GM20431 (cell line): ENCODE measurements around the gene PPP1R14B.

ENCODE experiments used
- in situ Hi-C: fragments of 300-500 bp; cut with MseI, MboI; formaldehyde crosslinking; loops from one replicate; pipeline ENCODE4 v1.15.0; 2020; ENCODE audit warnings: low sequenced_read_pairs; ENCODE audit not compliant: unreplicated experiment

The PPP1R14B gene

DNA sequence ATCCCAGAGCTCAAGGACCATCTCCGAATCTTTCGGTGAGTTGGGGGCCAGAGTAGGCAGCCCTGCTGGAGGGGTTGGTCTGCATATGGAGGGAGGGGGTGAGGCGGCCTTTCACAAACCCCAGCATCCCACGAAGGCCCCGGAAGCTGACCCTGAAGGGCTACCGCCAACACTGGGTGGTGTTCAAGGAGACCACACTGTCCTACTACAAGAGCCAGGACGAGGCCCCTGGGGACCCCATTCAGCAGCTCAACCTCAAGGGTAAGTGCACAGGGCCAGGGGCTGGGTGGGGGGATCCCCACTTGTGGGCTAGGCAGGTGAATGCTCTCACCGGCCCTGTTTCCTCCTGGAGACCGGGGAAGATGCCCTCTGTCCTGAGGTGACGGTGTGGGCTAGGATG is 27.0 kb downstream of the PPP1R14B start:
- in situ Hi-C loops = no loop called here

DNA sequence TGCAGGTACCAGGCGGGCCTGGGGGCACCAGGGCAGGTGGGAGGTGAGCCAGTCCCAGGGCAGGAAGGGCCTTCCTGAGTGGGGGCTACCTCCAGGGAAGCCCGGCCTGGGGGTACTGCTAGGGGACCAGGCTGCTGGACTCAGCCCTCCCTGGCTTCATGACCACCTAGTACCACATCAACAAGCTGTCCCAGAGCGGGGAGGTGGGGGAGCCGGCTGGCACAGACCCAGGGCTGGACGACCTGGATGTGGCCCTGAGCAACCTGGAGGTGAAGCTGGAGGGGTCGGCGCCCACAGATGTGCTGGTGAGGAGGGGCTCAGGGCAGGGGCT is 27.4 kb downstream of the PPP1R14B start:
- in situ Hi-C loops = no loop called here

DNA sequence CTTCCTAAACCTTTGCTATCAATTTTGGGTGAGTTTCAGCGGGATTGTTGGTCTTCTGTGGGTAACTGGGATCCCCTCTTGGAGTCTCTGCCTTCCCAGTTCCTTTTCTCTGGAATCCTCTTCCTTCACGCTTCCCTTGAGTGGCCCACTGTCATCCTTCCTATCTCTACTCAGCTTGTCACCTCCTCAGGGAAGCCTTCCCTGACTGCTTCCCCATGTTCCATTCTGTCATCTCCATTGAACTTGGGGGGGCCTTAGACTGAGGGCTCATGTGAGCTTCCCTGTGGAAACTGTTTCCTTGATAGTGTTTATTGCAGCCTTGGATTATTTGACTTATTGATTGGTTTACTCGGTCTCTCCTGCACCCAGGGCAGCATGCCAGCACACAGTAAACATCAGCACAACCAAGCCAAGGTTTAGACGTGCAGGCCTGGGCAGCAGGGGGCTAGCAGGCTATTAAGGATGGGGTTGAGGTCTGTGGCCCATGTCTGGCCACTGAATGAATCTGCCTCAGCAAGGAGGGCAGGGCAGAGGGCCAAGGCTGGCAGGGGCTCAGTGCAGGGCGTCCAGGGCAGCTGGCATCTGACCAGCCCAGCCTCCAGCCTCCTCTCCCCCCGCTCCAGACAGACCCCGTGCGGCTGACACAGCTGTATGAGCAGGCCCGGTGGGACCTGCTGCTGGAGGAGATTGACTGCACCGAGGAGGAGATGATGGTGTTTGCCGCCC is 28.0 kb downstream of the PPP1R14B start:
- in situ Hi-C loops = no loop called here

DNA sequence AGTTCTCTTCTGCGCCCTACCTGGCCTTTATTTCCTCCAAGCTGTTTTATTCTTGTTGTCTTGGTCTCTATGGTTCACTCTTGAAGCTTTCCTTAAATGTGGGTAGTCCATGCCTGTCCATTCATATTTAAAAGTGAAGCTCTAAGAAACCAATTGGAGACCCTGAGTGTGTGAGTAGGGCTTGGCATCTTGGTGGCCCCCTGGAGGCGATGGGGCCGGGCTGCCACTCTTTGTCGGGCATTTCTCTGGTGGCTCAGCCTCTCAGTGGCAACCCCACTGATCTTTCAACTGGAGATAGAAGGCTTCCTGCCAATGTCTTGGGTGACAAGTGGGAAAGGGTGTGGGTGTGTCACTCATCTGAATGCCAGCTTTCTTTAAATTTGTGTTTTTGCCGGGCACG is 29.9 kb downstream of the PPP1R14B start:
- in situ Hi-C loops = no loop called here

DNA sequence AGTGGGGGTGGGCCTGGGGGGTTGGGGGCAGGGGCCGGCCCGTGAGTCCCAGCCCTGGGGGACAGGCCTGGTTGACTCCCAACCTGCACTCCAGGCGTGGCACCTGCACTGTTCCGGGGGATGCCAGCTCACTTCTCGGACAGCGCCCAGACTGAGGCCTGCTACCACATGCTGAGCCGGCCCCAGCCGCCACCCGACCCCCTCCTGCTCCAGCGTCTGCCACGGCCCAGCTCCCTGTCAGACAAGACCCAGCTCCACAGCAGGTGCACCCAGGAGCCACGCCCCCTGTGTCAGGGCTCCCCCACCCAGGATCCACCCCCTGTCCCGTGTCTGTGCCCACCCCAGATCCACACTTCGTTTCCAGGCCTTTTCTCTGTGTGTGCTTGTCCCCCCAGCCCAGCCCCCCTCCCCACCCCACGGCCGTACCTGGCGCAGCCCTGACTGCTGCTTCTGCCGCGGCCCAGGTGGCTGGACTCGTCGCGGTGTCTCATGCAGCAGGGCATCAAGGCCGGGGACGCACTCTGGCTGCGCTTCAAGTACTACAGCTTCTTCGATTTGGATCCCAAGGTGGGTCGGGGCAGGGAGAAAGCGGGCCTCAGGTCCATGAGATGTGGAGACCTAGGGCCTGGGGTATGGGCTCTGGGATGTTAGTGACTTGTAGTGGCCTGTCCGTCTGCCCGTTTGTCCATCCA is 35.4 kb downstream of the PPP1R14B start:
- in situ Hi-C loops = no loop called here

DNA sequence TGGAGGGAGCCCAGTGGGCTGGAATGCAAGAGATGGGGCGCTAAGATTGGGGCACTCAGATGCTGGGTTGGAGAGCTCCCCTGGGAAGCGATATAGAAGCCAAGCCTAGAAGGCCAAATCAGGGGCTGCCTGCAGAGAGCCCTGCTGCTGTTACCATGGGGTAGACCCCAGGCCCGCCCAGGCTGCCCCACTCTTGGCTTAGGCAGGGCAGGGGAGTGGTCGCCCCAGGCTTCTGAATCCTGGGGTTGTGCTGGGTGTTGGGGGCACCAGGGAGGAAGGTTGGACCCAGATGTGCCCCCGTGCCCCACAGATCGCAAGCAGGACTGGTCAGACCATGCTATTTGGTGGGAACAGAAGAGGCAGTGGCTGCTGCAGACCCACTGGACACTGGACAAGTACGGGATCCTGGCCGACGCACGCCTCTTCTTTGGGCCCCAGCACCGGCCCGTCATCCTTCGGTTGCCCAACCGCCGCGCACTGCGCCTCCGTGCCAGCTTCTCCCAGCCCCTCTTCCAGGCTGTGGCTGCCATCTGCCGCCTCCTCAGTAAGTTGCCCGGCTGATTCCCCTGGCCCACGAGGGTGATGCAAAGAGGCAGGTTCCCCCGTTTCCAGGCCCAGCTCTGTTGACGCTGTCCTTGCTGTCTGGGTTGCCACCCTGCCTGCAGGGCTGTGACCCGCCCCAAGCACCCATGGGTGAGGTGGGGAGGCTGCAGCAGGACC is 36.3 kb downstream of the PPP1R14B start:
- in situ Hi-C loops = no loop called here

DNA sequence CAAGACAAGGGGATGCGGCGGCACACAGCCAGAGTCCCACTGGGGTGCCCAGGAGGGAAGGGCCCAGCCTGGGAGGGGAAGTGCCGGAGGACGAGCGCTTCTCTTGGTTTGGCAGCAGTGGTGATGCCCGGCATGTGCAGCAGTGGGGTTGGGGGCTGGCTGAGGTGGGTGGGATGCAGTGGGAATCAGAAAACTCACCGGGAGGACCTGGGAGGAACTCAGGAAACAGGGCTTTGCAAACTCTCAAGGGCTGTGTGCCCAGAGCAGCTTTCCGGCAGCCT is 37.2 kb downstream of the PPP1R14B start:
- in situ Hi-C loops = no loop called here

DNA sequence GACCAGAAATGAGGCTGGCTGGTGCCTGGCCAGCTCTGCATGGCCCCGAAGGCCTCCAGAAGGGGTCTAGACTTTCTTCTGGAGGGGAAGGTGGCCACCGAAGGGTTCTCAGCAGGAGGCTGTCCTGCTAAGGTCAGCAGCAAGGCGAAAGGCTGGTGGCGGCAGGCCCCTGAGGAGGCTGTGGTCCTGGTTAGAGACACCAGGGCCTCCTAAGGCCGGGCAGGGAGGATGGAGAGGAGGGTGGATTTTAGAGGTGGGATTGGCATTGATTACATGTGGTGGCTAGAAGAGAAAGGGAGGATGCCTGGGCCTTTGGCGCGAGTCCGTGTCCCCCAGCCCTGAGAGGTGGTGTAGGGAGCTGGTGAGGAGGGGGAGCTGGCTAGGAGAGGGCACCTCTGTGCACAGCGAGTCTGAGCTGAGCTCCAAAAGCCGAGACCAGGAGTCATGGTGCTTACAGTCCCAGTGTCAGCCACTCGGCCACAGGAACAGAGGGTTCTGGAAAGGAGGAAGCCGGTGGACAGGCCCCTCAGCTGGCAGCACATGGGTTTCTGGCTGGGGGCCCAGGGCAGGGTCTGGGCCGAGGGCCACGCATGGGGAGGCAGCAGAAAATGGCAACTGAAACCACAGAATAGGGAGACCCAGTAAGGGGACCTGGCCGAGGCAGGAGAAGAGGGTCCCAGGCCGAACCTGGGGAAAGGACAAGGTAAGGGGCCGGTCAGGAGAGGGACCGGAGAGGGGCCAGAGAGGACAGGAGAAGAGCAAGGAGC is 37.8 kb downstream of the PPP1R14B start:
- in situ Hi-C loops = no loop called here

DNA sequence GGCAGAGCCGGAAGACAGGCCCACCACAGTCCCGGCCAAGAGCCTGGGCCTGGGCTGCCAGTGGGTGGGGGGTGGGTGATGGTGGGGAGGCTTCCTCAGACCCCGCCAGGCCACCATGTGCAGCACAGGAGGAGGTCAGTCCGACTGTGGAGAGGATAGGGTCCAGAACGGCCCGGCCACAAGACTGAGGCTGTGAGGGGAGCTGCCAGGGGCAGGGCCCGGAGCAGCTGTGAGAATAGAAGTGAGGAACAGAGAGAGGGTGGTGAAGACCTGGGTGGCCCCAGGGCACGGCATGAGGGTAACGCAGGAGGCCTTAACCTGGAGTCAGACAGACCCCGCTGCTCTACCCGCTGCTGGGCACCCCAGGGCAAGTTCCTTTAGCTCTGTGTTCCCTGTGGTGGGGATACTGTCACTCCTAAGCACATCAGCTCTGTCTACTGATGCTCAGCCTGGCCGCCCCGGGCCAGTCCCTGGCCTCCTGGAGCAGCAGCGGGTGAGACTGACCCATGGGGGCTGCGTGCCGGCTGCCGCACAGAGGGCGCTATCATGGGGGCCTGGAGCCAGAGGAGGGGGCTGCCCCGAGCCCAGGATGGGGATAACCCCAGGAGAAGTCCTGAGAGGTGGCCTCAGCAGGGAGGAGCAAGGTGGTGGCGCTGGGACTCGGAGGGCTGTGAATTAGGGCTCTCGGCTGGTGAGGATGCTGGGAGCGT is 38.5 kb downstream of the PPP1R14B start:
- in situ Hi-C loops = no loop called here

DNA sequence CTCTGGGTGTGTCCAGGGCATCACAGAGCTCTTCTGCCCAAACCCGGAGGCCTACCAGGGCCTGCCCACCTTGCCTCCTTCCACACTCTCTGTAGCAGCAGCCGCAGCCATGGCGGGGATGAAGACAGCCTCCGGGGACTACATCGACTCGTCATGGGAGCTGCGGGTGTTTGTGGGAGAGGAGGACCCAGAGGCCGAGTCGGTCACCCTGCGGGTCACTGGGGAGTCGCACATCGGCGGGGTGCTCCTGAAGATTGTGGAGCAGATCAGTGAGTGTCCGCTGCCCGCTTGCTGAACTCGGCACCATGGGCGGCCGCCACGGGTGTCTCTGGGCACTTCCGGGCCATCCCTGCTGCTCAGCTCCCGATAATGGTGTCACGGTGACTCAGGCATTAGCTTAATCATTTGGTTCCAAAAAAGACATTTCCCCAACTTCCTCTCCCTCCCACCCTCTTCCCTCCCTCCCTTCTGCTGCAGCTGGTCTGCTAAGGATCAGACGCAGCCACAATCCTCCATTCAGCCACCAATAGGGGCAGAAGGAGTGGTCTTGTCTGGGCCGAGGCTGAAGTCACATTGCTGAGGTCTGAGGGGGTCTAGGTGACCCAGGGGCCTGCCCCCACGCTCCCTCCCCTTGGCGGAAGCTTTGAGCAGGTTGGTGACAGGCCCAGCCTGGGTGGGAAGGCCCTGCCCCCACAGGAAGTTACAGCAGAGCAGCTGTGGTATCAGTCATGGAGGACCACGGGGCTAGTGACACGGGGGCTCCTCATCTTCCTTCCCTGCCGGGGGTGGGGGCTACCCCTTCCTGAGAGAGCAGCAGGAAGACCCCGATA is 39.3 kb downstream of the PPP1R14B start:
- in situ Hi-C loops = no loop called here

DNA sequence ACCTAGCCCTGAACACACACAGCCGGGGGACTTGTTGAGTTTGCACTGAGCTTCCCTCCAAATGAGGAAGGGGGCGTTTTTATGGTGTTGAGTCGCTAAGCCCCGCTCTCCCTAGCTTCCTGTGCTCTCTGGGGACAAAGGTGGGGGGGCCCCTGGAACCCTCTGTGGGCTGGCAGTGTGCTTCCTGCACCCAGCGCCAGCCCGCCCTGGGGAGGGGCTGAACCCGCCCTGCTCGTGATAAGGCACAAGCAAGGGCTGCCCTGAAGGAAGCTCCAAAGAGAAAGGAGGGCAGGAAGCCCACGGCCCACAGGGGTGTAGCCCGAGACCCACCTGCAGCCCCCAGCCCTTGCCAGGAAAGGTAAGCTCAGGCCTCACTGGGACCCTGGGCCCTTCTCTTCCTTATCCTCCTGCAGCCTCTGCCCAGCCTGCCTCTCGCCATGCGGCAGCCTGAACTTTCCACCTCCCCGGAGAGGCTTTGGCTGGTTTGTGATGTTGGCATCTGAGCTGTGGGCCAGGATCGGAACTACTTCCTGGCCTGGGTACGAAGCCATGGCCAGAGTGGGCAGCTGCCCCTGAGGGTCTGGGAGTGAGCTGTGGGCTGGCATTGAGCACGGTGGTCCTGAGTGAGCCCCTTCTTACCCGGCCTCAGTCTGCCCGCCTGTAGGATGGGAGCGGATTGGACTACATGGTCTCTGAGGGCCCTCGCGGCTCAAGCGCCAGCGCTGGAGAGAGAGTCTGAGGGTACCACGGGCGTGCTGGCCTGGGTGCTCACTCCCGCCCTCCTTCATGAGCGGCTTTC is 40.1 kb downstream of the PPP1R14B start, which contains the start of gene FERMT3:
Gene FERMT3, plus strand, starts transcription at position 265 of the 799 bp plus-strand sequence. CDS start 644 bp downstream, outside the sequence.
- in situ Hi-C loops = no loop called here

DNA sequence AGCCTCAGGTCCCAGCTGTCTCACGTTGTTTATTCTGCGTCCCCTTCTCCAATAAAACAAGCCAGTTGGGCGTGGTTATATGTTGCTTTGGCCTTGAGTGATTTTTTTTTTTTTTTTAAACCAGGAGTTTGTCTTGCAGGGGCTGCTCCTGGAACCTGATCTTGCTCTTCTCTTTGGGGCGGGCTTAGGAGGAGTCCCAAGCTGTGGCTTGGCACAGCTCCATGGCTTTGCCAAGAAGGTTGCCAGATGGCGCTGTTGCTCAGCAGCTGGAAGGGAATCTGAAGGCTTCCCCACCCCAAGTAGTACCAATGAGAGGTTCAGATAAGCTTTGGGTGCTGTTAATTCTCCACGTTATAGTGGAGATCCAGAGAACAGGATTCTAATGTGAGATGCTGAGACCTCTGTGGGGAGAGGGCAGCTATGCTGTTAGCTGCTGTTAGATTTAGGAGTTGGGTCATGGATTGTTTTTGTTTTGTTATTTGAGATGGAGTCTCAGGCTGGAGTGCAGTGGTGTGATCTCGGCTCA is 42.2 kb downstream of the PPP1R14B start:
- in situ Hi-C loops = no loop called here

DNA sequence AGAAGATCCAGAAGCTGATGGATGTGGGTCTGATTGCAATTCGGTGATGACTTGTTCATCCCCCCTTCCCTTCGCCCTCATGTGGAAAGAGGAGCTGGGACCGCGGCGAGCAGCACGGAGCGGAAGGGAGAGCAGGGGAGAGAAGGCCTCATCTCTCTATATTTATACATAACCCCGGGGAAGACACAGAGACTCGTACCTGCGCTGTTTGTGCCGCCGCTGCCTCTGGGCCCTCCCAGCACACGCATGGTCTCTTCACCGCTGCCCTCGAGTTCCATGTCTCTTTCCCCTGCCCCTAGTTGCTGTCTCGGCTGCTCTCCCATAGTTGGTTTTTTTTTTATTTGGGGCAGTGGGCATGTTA is 42.7 kb downstream of the PPP1R14B start:
- in situ Hi-C loops = no loop called here

DNA sequence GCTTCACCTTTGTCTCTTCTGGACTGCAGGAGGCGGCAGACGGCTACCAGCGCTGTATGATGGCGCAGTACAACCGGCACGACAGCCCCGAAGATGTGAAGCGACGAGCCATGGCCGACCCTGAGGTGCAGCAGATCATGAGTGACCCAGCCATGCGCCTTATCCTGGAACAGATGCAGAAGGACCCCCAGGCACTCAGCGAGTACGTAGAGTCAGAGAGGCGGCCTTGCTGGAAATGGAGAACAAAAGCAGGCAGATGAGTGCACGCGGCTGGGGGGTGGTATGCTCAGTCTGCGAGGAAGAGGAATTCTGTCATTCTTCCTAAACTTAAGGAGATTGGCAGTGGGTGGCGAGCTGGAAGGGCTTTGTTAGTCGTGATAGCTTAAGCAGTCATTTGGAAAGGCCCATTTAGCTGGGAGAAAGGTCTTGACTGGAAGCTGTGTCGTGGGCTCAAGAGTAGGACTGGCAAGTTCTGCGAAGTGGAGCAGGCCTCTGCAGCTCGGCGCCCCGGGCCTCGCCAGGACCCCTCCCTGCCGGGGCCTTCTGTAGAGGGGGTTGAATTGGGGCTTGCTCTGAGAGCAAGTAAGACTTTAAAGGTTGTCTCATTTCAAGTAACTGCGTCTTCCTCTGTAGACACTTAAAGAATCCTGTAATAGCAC is 43.2 kb downstream of the PPP1R14B start:
- in situ Hi-C loops = no loop called here

DNA sequence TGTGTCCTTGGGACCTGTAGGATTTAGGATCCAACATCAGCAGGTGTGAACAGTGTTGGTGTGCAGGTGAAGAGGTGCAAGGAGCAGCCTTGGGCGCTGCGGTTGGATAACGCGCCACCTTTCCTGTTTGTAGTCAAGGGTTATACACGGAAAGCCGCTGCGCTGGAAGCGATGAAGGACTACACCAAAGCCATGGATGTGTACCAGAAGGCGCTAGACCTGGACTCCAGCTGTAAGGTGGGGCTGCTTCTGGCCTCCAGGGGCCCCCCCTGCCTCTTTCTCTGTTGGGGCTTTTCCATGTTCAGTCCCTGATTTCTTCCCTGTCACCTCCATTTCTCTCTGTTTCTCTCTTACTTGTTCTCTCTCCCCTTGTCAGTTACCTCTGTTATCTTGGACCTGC is 43.8 kb downstream of the PPP1R14B start:
- in situ Hi-C loops = no loop called here

DNA sequence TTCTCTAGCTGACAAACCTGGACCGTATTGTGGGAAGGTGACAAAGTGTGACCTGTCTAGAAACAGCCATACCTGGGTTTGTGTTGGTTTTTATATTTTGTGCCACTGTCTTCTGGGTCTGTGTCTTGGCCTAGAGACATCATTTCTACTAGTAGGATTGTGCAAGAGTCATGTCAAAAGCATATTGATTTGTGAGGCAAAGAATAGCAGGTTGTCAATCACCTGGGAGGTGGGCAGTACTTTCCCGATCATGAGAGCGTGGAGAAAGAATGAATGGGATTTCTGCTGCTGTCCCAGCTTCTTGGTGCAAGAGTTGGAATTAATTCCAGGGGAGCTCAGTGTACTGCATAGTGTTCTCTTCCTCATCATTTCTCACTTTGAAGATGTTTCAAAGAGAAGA is 45.2 kb downstream of the PPP1R14B start:
- in situ Hi-C loops = no loop called here

DNA sequence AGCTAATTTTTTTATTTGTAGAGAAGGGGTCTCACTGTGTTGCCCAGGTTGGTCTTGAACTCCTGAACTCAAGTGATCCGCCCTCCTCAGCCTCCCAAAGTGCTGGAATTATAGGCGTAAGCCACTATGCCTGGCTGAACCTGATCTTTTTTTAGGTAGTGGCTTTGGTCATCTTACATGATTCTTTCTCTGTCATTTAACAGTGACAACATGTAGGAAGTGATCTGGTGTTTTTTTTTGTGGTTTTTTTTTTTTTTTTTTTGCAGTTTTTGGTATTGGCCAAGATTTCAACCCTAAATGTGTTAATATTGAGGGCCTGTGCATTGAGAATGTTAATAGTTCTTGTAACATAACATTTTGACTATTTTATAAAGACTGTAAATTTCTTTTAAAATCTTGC is 48.2 kb downstream of the PPP1R14B start:
- in situ Hi-C loops = no loop called here

DNA sequence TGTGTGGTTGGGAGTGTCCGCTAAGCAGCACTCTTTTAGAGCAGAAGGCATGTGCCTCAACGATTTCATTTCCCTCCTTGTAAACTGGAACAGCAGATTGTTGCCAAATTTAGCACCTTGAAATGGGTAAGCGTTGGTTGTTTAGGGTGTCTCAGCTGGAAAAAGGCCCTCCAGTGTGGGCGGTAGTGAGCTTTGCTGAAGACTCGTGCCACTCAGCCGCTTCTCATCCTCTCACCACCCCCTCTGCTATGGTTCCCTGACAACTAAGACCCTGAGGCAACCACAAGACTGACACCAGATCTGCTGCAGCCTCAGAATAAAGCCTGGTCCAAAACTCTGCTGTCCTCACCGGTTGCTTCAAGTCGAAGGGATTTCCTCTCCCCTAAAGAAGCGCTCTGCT is 50.1 kb downstream of the PPP1R14B start:
- in situ Hi-C loops = no loop called here
